GM12872 (cell line): ENCODE results near the gene GIGYF1.

Source experiments
- CTCF ChIP-seq: IDR thresholded peaks from 3 replicates; pipeline ENCODE4 v1.5.1; 2011; ENCODE audit warnings: low read depth, mild to moderate bottlenecking, low read length, moderate library complexity; ENCODE audit not compliant: insufficient read depth

GIGYF1 gene

GRCh38 chr7:100684534-100685042 lies 9.5 kb downstream of the GIGYF1 start:
- no peak for TF ChIP-seq CTCF

GRCh38 chr7:100683659-100684533 lies 10.2 kb downstream of the GIGYF1 start:
- TF ChIP-seq CTCF: no peak

GRCh38 chr7:100682991-100683658 lies 10.9 kb downstream of the GIGYF1 start:
- no peak for TF ChIP-seq CTCF

- TF ChIP-seq CTCF: no peak
Measured at GRCh38 chr7:100682228-100682741, 11.8 kb downstream of the GIGYF1 start.

GRCh38 chr7:100681491-100682227 lies 12.4 kb downstream of the GIGYF1 start:
- no peak for TF ChIP-seq CTCF

- TF ChIP-seq CTCF: no peak
Measured at GRCh38 chr7:100680576-100681271, 13.3 kb downstream of the GIGYF1 start.
